OCI-LY3 (cell line): ENCODE results near the gene CCDC70.

Experiments used
- CTCF ChIP-seq: fragments of 200-600, 300-600 bp; sonication (generic); IDR thresholded peaks from 2 replicates; pipeline ENCODE4 v1.5.1; 2014; ENCODE audit warnings: antibody characterized with exemption, low read length, low read depth
- EZH2phosphoT487 ChIP-seq: fragments of 200-600 bp; shearing (Covaris generic); IDR thresholded peaks from 2 replicates; pipeline ENCODE4 v1.6.1; 2018; ENCODE audit warnings: antibody characterized with exemption, mixed run types, low read depth

GRCh38 chr13:51839711-51840540 lies 21.8 kb upstream of the CCDC70 start:
- TF ChIP-seq EZH2phosphoT487 (no peak), CTCF (no peak)
